HG03342 (cell line): Measurements from ENCODE around the gene IDI1.
"Not testable (repeated sequence)": the region's sequence is repeated elsewhere in the genome, so short reads cannot be mapped to it uniquely, and the experiment has no call there.

Experiments
- ATAC-seq: cut with Tn5 transposase; IDR thresholded peaks from one replicate; pipeline ENCODE4 v1.9.1; 2021; ENCODE audit warnings: mild to moderate bottlenecking, moderate library complexity; ENCODE audit not compliant: unreplicated experiment

Gene IDI1

GRCh38 chr10:1036341-1036791 lies 12.6 kb downstream of the IDI1 start:
- ATAC-seq, result peak; percentile 65

GRCh38 chr10:1035201-1035600 lies 13.7 kb downstream of the IDI1 start:
- ATAC-seq, result no peak

GRCh38 chr10:1034758-1035157 lies 14.2 kb downstream of the IDI1 start:
- no peak for ATAC-seq

GRCh38 chr10:1033601-1034000 lies 15.3 kb downstream of the IDI1 start:
- ATAC-seq, result no peak

DNA sequence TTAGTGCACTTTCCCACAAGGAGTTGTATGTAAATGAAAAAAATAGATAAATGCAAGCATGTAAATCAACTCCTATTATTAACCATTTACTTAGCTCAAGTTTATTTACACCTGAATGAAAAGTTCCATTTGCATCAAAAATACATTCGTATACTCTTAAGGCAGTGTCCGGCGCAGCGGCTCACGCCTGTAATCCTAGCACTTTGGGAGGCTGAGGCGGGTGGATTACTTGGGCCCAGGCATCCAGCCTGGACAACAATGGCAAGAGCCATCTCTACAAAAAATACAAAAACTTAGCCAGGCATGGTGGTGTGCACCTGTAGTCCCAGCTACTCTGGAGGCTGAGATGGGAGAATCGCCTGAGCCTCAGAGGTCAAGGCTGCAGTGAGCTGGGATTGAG lies 19.1 kb downstream of the IDI1 start:
- no peak for ATAC-seq

GRCh38 chr10:1026578-1026977 lies 22.3 kb downstream of the IDI1 start:
- ATAC-seq, result no peak

DNA sequence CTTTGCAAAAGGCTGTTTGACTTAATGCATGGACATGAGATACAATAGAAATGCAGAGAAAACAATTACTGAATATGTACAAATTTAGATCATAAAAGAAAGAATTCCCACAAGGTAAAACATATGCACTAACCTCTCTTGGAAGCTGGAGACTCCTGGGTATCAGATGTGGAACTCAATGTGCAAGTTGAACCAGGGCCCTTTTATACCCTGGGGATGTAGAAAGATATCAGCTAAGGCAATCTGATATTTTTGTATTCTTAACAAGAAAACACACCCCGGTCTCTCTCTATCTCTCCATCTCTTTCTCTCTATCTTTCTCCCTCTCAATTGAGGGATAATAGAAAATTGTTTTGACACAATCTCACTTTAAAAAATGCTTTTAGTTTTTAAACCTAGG lies 23.2 kb downstream of the IDI1 start, which contains the start of gene IDI2:
Gene IDI2, minus strand, starts transcription at position 177 of the 400 bp plus-strand sequence. CDS start 1,136 bp downstream, outside the sequence.
- ATAC-seq, result no peak

DNA sequence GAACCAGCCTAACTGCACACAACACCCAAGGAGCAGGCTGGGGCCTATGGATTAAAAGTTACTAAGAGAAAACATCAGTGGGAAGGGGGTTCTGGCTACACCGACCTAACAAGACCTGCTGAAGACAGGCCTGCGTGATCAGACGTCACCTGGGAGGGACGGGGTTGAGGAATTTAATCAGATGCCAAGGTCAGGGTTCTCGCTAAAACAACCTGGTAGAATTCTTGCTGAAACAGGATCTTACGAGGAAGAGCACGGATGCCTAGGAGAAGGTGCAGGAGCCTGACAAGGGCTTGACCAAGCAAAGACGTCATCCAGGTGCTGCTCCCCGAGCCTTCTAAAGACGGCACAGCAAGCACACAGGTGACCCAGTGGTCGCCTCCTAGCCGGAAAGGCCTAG lies 24.8 kb downstream of the IDI1 start:
- no peak for ATAC-seq

GRCh38 chr10:1022413-1022812 lies 26.5 kb downstream of the IDI1 start:
- no peak for ATAC-seq

DNA sequence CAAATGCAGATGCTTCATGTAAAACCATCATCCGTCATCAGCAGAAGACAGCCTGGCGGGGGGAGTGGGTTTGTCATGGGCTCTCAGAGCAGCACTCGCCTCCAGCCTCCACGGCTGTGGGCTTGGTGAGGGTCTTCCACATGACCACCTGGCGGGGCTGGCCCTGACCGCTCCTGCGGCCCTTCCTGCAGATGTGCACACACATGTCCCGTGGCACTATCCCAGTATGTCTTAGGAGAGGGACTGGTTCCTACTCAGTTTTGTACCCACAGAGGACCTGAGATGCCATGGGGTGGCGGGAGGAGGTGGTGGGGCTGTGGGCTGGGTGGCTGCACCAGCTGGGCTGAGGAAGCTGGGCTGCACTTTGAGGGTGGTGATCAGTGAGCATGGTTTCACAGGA lies 28.0 kb downstream of the IDI1 start:
- no peak for ATAC-seq

DNA sequence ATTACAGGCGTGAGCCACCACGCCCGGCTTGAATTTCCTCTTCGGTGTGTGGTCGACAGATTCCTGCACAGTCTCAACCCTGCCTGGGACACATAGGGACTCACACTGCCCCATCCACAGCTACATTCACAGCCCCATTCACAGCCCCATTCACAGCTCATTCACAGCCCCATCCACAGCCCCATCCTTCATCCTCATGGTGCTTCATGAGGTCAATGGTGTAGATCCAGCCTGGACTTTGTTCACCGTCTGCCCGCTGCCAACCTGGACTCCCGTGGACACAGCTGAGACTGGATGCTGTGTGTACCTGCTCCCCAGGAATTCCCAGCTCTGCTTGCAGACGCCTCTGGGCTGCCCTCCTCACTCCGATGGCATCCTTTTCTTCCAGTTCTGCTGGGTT lies 28.5 kb downstream of the IDI1 start:
- ATAC-seq, result no peak

DNA sequence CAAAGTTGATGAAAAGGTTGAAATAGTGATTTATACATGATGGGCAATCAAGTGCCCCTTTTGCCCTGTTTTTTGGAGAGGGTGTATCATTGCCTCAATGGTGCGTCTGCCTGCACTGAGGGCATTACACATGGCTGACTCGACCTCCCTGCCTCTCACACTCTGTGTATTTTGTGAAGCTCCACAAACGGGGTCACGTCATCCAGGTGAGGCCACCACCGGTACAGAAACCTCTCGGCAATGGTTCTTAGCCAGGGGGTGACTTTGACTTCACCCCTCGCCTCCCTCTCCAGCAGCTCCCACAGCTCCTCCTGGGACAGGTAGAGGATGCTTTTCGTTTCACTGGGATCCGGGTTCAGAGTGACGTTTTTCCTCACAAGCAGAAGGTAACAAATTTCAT lies 29.6 kb downstream of the IDI1 start:
- no peak for ATAC-seq

DNA sequence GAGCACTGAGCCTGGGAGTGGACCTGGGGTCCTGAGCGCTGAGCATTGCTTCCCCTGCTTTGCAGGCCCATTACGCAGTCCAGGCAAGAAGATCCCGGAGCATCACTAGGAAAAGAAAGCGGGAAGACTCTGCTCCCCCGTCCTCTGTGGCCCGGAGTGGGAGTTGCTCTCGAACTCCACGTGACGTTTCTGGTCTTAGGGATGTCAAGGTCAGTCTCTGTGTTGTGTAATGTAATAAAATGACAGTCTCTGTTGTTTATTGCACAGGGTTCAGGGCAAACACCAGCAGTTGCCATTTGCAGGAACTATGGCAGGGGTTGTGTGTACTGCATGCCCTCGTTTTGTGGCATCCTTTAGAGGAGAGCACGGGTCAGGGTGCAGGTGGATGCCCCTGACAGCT lies 33.2 kb downstream of the IDI1 start:
- ATAC-seq, result no peak

GRCh38 chr10:1011696-1012095 lies 37.2 kb downstream of the IDI1 start:
- no peak for ATAC-seq

- ATAC-seq, result no peak
Measured at GRCh38 chr10:1010703-1011102, 38.2 kb downstream of the IDI1 start.

DNA sequence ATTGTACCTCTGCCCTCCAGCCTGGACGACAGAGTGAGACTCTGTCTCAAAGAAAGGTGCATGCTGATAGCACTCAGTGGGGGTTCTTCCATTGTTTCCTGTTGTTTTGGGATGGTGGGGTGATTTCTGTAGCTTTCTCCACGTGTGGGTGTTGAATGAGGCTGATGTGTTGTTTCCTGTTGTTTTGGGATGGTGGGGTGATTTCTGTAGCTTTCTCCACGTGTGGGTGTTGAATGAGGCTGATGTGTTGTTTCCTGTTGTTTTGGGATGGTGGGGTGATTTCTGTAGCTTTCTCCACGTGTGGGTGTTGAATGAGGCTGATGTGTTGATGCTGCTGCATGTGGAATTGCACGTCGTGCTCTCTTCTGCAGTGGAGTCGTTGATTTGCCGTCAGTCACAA lies 39.0 kb downstream of the IDI1 start:
- ATAC-seq, result not testable (repeated sequence)

GRCh38 chr10:1009071-1009494 lies 39.8 kb downstream of the IDI1 start:
- ATAC-seq, result no peak

- ATAC-seq, result no peak
Measured at GRCh38 chr10:1007583-1007982, 41.3 kb downstream of the IDI1 start.

DNA sequence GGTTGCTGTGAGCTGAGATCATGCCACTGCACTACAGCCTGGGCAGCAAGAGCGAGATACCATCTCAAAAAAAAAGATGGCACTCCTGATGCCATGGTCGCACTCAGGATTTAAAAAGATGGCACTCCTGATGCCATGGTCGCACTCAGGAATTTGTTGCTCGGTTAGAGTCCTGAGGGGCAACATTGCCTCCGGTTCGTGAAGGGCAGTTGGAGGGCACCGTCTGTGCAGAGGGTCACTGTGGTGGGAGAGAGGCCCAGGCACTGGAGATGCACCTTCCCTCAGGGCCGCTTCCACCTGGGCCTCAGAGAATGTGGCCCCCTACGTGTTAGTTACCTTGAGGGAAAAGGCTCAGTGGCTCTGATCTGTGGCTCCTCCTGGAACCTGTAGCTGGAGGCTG lies 42.3 kb downstream of the IDI1 start:
- no peak for ATAC-seq

DNA sequence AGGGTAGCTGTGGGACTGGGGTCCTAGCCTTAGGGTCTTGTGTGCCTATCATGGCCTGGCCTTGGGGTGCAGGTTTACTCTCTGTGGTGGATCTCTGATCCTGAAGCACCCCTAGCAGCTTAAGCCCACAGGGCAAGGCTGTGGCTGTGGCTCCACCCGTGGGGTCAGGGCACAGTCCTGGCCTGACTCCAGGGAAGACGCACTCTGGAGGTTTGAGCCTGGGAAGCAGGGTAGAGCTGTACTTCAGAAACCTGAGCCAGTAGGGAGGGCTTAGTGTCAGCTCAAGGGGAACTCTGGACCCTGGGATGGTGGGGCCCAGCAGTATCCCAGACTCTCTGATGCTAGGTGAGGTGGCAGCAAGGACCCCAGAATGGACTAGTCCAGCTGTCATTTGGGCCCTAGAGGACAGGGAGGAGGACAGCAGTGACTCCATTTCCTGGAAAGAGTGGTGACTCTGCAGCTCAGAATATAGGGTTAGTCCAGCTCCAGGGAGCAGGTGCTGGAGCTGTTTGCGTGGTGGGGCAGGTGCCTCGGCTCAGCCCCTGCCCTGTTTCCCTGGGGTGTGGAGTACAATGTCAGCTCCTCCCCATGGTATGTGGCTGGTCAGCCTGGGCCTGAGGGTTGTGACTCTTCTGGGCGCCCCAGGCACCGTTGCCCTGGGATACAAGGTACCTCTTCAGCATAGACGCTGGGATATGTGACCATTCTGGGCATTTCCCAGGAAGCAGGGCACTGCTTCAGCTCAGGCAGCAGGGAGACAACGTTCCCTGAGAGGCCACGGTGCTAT lies 44.8 kb downstream of the IDI1 start:
- no peak for ATAC-seq

DNA sequence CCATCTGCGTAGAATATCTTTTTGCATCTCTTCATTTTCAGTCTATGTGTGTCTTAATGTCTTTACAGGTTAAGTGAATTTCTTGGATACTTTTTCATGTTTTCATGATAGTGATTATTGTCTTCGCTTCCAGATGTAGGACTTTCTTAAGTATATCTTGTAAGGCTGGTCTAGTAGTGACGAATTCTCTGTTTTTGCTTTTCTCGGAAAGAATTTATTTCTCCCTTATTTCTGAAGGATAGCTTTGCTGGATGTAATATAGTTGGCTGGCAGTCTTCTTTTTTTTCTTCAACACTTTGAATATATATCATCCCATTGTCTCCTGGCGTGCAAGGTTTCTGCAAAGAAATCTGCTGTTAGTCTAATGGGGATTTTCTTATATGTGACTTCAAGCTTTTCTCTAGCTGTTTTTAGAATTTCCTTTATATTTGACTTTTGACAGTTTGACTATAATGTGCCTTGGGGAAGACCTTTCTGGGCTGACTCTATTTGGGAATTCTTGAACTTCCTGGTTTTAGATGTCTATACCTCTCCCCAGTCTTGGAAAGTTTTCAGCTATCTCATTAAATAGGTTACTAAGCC lies 46.4 kb downstream of the IDI1 start:
- ATAC-seq, result no peak

DNA sequence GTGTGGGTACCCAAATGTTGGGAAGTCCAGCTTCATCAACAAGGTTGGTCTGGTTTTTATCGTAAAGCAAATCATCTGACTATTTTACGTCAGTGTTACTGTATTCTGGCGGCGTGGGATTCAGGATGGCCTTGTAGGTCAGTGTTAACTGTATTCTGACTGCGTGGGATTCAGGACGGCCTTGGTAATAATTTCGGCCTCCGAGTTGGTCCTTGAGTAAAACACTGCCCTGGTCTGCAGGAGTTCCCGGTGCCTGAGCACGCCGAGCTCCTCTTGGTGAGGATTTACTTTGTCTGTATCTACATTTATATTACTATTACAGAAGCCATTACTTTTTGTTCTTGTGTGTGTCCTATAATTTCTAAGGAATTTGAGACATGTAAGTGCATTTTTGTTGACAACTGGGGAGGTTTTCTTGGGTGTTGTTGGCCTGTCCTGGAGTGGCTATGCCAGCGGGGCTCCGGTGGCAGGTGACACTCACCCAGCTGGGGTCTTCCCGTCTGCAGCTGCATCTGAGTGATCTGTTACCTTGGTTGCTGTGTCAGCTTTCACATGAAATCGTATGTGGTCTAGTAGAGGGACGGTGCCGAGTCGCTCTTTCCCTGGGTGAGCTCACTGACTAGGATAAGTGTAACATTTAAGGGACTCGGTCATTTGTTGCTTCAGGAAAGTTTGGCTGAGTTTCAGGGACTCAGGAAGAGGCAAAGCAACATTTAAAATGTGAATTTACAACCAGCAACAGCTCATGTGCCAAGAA lies 51.5 kb downstream of the IDI1 start:
- ATAC-seq, result no peak
